DMS153 (cell line): ENCODE measurements around the gene ADAMTS6.

ENCODE experiments used
- DNase-seq: peaks from one replicate; lab custom pipeline; 2025; lab: John Stamatoyannopoulos, UW

ADAMTS6 gene

GRCh38 chr5:65103756-65104440 lies 377.8 kb downstream of the ADAMTS6 start:
- DNase-seq: no peak

GRCh38 chr5:65102976-65103711 lies 378.6 kb downstream of the ADAMTS6 start:
- peak; percentile 66 for DNase-seq

- DNase-seq: no peak
Measured at GRCh38 chr5:65102371-65102975, 379.2 kb downstream of the ADAMTS6 start.

- DNase-seq: no peak
Measured at GRCh38 chr5:65101632-65102100, 380.1 kb downstream of the ADAMTS6 start.

GRCh38 chr5:65100911-65101631 lies 380.6 kb downstream of the ADAMTS6 start:
- DNase-seq: peak; percentile 21
